Putamen (tissue), 1 donor: ENCODE measurements around the gene ADGRB2.

ENCODE experiments used
- DNase-seq: peaks from one replicate; pipeline ENCODE4 v3.0.0-alpha.2; 2016; ENCODE audit warnings: low spot score

Gene ADGRB2

DNA sequence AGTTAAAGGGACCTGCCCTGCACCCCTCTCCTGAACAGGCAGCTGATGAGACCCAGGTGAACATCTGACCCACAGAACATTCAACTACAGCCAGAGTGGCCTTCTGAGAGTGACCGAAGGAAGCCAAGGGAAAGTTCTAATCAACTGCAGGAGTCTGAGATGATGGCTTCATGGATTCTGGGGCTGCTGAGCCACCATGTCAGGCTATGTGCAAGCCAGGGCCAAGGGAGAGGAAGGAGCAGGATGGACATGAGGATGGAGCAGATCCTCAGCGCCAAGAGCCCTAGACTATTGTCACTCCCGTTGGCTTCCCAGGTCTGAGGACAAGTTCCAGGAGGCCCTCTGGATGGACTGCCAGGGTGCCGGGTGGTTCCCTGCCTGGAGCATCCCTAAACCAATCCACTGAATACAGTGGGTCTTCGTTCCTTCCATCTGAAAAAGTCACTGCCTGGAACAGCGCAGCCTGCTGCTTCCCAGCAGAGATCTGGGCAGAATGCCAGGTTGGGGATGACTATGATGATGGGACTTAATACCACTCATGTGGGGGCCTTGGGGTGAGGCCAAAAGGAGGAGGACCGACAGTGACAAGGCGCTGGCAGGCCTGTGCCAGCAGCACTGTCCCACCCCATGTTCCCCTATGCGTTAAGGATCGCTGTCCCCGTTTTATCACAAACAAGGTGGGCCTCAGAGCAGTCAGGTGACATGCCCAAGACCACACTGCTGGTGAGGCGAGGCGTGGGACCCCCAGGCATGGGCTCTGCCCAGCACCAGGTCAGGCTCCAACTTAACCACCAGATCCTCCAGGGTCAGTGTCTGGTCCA, 31.9 kb upstream of the ADGRB2 start:
- DNase-seq: no peak

DNA sequence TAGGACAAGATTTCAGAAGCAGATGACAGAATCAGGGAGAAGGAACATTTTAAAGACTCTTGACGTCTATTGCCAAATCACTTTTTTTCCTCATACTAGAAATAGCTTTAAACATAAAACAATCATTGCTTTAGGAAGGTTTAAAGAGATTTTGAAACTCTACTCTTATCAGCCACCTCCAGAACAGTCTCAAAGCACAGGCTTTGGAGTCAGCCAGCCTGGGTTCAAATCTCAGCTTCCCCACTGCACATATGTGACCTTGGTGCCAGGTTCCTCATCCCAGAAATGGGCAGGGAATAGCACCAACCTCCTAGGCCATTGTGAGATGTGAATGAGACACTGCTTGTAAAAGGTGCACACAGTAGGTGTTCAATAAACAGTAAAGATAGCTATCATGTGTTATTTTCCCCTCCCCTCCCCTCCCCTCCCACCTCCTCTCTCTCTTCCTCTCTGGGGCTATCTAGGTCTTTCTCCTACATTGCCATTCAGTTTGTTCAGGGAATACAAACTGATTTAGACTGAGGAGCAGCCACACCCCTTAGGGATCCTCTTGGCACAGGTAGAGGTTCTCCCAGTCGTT, 31.0 kb upstream of the ADGRB2 start:
- no peak for DNase-seq

DNA sequence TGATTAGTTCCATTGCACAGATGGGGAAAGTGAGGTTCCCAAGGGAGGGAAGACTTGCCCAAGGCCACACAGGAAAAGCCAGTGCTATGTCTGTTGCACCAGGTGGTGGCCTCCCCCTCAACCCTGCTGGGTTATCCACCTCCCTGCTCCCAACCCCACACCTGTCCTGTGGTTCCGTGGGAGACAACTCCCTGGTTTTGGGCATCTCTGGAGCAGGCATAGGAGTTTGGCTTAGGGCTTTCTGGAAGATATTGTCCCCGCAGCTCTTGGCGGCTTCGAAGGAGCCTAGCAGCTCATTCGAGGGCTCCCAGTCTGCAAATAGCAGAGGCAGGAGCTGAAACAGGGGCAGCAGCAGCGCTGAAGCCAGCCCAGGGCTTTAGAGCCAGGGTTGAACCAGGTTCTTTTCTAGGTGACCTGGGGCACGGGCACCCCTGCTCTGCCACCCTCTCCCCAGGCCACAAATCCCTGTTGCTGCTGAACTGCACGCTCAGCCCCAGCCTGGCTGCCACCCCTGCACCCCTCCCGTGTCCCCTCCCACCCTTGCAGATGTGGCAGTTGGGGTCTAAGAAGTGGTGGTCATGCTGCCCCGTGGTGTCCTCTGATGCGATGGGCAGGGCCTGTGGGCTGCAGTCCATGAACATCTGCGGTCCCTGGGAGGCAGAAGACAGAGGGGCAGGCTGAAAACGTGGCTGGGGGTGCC, 29.6 kb upstream of the ADGRB2 start:
- no peak for DNase-seq

DNA sequence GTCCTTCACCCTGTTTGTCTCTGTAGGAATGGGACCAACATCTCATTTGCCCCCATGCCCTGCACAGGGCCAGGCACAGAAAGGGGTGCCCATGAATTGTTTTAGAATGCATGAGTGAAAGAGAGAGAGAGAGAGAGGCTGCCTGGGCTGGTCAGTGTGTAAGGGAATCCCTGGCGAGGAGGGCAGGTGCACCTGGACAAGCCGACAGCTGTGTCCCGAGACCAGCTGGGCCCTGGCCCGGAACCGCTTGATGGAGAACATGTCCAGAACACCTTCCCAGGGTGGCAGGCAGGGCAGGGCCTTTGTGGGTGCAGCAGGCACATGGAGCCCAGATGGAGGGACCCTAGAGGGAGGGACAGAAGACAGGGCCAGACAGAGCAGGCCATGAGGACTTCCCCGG, 28.9 kb upstream of the ADGRB2 start:
- DNase-seq: no peak

DNA sequence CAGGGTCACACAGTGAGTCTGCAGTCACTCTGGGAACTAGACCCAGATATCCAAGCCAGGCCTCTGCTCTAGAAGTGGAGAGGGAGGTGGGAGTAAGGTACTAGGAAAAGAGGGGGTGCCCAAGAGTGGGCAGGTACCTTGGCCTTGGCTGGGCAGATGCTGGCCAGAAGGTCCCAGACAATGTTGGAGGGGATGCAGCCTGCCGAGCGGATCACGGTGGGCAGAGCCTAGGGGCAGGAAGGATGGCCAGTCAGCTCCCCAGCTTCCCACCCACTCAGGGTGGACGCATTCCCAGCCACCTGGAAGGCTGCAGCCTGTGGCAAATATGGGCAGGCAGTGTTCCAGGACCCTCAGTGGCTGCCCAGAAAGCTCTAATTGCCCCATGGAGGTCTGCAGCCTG, 28.4 kb upstream of the ADGRB2 start:
- DNase-seq: no peak

DNA sequence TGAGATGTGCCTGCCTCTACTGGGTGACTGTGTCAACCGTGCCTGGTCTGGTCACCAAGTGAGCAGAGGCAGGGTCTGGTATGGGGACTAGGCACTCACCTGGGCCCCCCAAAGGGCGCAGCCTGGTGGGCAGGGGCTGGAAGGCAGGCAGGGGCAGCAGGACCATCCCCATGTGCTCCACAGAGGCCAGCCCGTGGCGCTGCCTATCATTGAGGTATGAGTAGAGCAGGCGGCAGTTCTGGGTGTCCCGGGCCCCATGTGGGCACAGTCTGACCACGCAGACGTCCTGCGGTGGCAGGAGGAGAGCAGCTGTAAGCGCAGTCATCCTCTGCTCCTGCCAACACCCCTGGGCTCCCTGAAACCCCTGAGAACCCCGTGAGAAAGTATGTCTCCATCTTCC, 28.0 kb upstream of the ADGRB2 start:
- DNase-seq: no peak

DNA sequence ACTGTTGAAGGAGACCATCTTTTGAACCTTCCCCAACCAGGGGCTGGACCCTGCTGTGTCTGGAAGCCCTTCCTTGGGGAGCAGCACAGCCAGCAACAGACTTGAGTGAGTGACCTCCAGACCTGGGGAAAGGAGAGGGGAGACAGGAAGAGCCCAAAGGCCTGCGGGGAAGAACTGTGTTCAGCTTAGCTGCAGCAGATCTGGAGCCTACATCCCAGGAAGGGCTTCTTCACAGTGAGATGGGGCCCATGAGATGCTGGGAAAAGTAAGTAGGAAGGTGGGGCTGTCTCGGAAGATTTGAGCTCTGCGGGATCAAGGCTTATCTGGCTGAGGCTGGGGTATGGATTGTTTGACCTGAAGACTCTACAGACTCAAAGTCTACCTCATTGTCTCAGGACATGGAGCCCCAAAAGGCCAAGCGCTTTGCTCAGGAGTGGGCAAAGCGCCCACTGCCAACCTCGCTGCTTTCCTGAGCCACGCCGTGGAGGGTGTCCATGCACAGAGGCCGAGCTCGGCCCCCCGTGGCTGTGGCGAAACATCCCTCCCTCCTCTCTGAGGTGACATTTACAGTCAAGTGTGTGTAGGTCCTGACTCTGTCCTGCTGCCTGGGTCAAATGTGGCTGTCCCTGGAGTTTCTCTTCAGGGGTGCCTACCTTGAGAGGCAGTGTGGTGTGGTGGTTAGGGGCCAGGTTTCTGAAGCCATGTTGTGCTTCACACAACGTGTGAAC, 27.2 kb upstream of the ADGRB2 start:
- DNase-seq: no peak

DNA sequence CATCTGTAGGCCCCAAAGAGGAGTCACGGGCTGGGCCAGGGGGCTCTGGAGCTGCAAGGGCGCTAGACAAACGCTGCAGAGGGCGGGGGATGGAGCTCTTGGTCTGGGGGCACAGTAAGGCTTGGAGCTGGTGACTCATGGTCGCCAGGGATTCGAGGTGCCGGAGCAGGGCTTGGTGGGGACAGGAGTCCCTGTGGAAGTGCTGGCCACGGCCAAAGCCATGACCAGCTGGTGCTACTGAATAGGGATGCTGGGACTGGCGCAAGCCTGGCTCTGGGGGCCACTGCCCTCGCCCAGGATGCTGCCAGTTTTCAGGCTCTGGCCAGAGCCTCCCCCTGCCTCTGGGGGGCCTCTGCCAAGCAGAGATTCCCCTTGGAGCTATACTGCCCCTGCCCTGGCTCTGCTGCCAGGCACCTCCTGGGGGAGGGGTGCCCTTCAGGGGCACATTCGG, 26.5 kb upstream of the ADGRB2 start:
- no peak for DNase-seq

DNA sequence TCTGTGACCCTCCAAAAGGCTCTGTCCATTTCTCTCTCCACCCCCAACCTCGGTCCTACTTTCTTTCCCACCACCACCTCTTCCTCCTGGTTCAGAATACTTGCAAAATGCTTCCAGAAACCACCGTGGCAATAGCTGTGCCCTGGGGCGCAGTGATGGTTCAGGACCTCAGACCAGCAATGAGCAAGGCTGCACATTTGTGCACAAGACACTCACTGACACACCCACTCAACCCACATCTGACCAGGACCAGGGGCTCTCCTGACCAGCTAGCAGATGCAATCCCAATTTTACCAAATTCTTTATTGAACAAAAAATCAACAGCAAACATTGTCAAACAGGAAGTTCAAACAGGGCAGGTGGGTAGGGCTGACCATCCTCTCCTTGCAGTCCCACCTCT, 26.0 kb upstream of the ADGRB2 start:
- DNase-seq: no peak

DNA sequence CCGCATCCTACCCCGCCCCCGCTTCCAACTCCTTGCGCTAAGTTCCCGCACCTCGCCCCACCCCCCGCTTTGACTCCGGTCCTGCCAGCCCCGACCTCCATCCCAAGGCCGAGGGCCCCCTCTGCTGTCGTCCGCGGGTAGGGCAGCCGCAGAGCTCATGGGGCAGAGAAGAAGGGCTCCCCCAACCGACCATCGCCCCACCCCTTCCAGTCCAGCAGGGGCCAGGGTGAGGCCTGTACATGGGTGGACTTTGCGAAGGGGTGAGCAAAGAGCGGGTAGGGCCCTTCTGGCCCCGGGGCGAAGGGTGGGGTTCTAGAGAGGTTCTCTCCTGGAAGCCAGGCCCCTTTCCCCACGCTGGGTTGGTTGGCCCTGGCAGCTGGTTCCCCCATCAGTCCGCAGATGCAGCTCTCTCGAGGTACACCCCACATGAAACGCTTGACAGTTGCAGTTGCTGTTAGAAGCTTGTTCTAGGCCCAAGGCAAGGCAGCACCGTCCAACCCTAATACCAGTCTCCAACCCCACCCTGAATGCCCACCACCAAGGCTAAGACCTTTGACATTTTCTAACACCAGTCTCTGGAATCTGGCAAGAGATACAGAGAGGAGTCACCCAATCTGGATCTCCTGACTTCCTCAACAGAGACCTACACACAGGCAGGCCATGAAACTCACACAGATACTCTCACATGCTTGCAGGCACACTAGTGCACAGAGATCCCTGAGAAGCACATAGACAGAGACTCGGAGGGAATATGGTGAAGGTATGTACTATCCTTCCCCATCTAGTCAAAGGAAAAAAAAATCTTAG, 25.3 kb upstream of the ADGRB2 start:
- DNase-seq: peak; percentile 95

DNA sequence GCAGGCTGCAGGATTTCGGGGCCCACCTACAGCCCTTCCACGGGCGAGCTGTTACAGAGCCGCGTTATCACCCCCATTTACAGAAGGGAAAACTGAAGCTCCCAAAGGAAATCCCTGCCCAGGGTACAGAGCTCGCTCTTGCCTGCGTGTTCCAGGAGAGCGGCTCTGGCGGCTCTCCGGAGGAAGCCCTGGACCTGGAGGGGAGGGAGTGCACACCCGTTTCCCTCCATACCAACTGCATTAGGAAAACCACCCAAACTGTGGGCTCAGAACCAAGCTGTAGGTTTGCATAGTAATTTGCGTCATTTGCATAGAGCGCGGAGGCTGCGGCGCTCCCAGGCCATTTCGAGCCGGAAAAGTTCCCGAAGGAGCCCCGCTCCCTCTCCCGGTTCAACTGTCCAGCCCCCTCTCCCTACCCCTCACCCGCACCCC, 24.7 kb upstream of the ADGRB2 start:
- no peak for DNase-seq

DNA sequence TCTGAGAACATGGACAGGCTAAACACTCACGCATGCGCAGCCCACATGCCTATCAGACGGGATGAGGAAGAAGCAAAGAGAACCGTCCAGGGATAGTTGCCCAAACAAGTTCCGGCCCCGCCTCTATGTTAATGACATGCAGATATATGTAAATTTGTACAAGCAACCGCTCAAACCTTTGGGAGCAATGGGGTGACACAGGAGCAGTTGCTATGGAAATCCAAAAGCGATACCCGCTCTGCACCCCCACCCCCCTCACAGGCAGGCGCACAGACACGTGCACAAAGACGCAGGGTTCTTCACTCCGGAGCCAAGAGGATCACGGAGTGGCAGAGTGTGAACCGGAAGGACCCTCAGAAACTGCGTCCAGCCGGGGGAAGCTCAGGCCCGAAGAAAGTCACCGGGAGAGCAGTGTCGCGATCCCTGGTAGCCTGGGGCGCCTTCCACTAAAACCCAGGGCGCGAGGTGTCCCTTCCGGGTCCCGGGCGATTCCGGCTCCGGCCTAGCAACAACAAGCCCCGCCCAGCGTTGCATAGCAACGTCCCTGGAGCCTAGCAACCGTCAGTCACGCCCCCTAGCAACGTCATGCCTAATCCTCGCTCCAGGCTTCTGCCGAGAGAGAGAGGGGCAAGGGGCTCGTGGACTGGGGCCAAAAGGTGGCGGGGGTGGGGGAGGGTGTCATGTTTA, 24.1 kb upstream of the ADGRB2 start:
- DNase-seq: peak; percentile 93

DNA sequence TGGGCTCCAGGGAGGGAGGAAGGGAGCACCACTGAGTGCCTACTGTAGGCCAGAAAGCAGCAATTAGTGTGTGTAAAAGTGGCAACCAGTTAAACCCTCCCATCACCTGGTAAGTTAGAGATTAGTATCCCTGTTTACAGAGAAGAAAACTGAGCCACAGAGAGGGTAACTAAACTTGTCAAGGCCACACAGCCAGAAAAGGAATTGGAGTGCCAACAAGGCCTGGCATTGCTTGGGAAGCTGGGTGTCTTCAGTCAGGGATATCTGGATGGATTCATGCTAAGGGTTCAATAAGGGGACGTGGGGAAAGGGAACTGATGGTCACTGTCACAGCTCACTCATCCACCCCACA, 23.6 kb upstream of the ADGRB2 start:
- DNase-seq: no peak

DNA sequence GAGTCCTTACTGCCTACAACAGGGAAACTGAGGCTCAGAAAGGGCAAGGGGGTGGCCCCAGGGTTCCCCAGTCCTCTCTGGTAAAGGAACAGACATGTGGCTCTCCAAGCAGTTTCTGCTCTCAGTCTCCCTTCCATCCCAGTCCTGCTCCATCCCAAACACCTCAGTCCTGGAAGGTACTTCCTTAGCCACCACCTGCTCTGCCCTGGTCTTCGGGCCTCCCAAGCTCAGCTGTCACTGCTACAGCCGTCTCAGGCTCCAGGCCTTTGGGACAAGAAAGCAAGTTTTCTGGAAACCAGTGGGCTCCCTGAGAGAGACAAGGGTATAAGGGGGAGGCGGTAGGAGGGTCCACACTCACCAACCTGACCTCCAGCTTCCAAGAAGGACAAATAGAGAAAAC, 23.1 kb upstream of the ADGRB2 start:
- DNase-seq: no peak

DNA sequence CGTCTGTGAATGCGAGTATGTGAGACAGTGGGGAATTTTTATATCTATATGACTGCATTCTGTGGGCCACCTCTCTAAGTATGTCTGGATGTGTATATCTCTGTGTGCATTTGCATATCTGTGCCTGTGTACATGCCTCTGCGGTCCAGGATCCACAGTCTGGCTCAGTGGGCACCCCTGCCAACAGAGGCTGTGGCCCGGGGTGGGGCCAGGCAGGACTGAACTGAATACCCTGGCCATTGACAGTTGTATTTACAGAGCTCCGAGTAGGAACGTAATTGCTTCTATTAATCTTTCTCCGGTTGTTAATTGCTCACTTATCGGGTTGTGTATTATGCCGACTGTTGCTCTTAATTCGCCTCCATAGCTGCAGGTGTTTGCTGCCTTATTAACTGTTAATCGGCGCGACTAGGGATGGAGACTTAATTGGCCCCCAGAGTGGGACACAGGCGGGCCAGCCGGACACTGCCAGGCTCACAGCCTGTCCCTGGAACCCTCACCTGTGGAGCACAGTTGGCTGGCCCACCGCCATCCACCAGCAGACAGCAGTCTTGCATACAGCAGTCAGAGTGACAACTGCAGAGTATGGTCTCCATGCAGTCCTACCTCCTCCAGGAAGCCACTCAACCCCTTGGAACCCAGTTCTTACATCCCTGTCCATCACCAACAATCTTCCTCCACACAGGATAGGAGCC, 22.4 kb upstream of the ADGRB2 start:
- DNase-seq: no peak

DNA sequence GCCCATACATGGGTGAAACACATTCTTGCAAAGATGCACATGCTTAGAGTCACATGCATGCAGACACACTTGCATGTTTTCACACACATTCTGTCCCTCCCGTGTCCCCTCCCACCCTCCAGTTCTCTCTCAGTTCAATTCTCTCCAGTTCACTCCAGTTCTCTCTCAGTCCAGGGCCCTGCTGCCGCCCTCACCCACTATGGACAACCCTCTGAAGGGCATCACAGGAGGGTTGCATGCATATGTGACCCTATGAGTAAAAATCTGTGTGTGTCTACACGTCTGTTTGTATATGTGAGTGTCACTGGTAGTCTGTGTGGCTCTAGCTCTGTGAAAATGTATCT, 21.8 kb upstream of the ADGRB2 start:
- no peak for DNase-seq

DNA sequence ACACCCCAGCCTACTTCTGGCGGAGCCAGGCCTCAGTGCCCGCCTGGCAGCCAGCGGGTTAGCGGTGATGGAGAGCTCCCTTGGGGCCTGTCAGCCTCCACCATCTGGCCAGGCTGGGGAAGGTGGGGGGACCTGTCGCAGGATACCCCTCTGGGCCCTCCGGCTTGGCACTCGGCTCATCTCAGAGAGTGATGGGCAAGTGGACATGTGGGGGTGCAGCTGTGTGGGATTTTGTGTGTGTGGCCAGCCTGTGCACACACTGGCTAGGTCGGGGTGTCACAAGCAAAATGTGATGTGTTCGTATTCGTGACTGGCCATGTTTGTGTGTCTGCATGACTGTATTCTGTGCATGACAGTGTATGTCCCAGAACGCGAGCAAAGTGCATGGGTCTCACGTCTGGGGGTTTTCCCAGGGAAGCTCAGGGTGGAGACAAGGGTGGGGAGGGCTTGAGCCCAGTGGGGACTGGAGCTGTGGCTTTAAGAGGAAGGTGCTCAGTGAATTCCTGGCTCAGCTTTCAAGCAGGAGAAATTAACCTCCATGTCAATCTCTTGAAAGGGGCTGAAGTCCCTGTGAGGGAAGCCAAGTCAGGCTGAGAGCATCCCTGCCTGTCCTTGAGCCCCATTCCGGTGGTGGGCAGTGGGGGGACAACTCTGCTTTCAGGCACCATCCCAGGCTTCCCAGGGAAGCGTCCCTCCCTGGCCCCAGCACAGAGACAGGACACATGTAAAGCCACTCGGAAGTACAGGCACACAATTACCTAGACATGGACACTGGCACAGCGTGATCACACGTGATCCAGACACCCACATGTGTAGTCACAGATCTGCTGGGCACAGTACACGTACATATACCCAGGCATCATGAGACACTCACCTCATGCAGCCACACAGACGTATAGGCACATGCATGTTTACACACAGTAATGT, 21.1 kb upstream of the ADGRB2 start:
- no peak for DNase-seq

DNA sequence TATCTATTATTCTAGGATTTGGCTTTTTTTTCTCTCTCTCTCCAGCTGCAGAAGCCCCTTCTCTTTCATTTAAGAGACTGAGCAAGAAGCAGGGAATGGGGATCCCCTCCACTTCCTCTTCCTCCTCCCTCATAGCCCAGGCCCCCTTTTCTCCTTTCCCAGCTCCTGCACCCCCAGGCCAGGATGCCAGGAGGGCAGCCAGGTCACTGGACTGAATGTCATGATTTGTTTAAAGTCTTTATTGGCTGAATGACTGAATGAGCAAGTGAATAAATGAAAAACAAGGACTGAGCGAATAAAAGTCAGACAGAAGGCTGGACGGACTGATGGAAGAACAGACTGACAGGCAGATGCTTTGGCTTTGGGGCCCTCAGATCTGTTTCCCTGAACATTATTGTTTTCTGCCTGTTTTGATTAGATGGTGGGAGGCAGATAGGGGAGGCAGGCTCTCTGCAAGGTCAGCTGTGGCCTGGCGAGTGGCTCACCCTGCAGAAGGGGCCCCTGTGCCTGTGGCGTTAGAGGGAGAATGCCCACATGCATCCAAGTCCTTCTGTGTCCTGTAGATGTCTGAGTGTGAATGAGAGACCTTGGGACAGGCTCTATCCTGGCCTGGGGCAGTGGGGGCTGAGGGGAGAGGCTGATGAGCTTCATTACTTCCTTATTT, 20.3 kb upstream of the ADGRB2 start:
- DNase-seq: no peak

DNA sequence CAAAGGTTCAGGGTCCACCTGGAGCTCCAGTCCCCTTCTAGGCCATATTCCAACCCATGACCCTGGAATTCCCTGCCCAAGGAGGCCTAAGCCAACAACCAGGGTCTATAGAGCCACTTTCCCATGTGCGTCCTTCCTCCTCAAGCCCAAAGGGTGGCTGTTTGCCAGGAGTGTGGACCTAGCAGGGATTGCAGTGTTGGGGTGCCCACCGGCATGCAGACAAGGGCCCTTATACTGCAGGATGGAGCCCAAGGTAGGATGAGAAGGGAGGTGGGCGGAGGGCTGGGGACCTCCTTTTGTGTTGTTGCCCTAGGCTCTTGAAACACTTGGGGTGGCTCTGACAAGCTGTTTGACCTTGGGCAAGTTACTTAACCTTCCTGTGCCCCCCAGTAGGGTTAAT, 19.7 kb upstream of the ADGRB2 start:
- no peak for DNase-seq
